NCI-H187 treated with DMSO at 0.1 percent for 48 hours (cell line): Measurements from ENCODE around the gene RPTOR.

Experiments used
- DNase-seq: peaks from one replicate; lab custom pipeline; 2025; lab: John Stamatoyannopoulos, UW

Gene RPTOR

GRCh38 chr17:80948019-80948975 lies 403.7 kb downstream of the RPTOR start:
- no peak for DNase-seq

- DNase-seq: no peak
These were observed 404.4 kb downstream of the RPTOR start for GRCh38 chr17:80948976-80949450.

GRCh38 chr17:80949451-80950421 lies 405.1 kb downstream of the RPTOR start:
- DNase-seq: no peak

GRCh38 chr17:80950466-80951120 lies 406.0 kb downstream of the RPTOR start:
- DNase-seq: no peak

GRCh38 chr17:80951121-80952090 lies 406.8 kb downstream of the RPTOR start:
- DNase-seq: no peak

GRCh38 chr17:80952291-80952690 lies 407.7 kb downstream of the RPTOR start:
- no peak for DNase-seq

GRCh38 chr17:80953471-80954315 lies 409.1 kb downstream of the RPTOR start:
- DNase-seq: no peak

GRCh38 chr17:80955078-80955477 lies 410.4 kb downstream of the RPTOR start:
- no peak for DNase-seq

GRCh38 chr17:80955671-80956280 lies 411.1 kb downstream of the RPTOR start:
- no peak for DNase-seq

GRCh38 chr17:80956321-80957190 lies 411.9 kb downstream of the RPTOR start:
- DNase-seq: no peak

GRCh38 chr17:80957461-80957941 lies 412.9 kb downstream of the RPTOR start:
- DNase-seq: no peak

- DNase-seq: no peak
These were observed 414.8 kb downstream of the RPTOR start for GRCh38 chr17:80959330-80960036.

GRCh38 chr17:80960037-80960796 lies 415.6 kb downstream of the RPTOR start:
- no peak for DNase-seq

- DNase-seq: no peak
These were observed 416.3 kb downstream of the RPTOR start for GRCh38 chr17:80960797-80961452.

- DNase-seq: no peak
These were observed 417.1 kb downstream of the RPTOR start for GRCh38 chr17:80961541-80962330.
